ENCODE data around the gene FARP2. TPM values are rescaled to one million over a fixed set of nuclear protein-coding genes. Genes with fewer than 3 reads are reported as not detected.

FARP2 gene
- total RNA-seq, 1 experiment from 2014 or later, result 49.3 TPM

GRCh38 chr2:241350530-241350877, 5.6 kb upstream of the FARP2 start:
- Histone ChIP-seq H3K36me3 (ENCODE audit: control insufficient read depth in 1 of 2, insufficient read depth in 2 of 2, low read length in 2 of 2) (peaks cover 48 to 77% of the 10 kb centered on the region in 2 experiments), H3K9ac (ENCODE audit: low read length) (no peak overlapping the region), H3K9me2 (ENCODE audit: insufficient read depth) (no peaks in the 10 kb centered on the region), H3K4me1 (ENCODE audit: control insufficient read depth in 1 of 2, insufficient read depth in 2 of 2, low read length in 2 of 2) (peaks cover 13 to 14% of the 10 kb centered on the region in 2 experiments), H3K4me2 (ENCODE audit: low read length) (no peak overlapping the region), H3K79me2 (ENCODE audit: insufficient read depth, low read length) (peaks cover 8% of the 10 kb centered on the region; the same call in 1 of the 2 replicates), H4K20me1 (ENCODE audit: insufficient read depth) (0 out of 2 replicates have a peak, but pooled peaks cover 3% of the 10 kb centered on the region), H3K27ac (ENCODE audit: low read depth, low read length) (no peak overlapping the region), H3K9me3 (ENCODE audit: control insufficient read depth in 1 of 2, insufficient read depth in 1 of 2, low read depth in 1 of 2, low read length in 2 of 2) (no peaks in the 10 kb centered on the region), H3K4me3 (replicated peaks in 1 of 2; ENCODE audit: low read depth in 1 of 2, low read length in 2 of 2) (no peak overlapping the region), H3K27me3 (ENCODE audit: insufficient read depth, low read length) (no peaks in the 10 kb centered on the region), H2AFZ (ENCODE audit: low read depth, low read length, poor library complexity, severe bottlenecking) (no peak overlapping the region)
- ATAC-seq, result no peak
- CTCF ChIA-PET, result no interaction called here
- intact Hi-C loops (cut with micrococcal nuclease), result no loop called here
- no TSS peak for BruUV-seq (replicated peaks)
- POLR2A ChIA-PET, result no interaction called here
- RAD21 ChIA-PET (ENCODE audit: low non-redundant PET in 1 of 2, low total read pairs in 2 of 2, uncharacterized antibody in 2 of 2, unreplicated experiment in 2 of 2), result no interaction called here
- no peak for DNase-seq (ENCODE audit: low read depth, low spot score)
- TF ChIP-seq CTCF (IDR thresholded peaks at IDR 0.05 in 2 of 3, conservative IDR thresholded peaks at IDR 0.05 in 1 of 3; ENCODE audit: borderline replicate concordance in 1 of 3, insufficient read depth in 1 of 3, low read depth in 2 of 3, low read length in 2 of 3) (no peak), FOSL1 (IDR thresholded peaks at IDR 0.05; ENCODE audit: low read depth) (no peak), ELF1 (IDR thresholded peaks at IDR 0.05; ENCODE audit: borderline replicate concordance, low read depth) (no peak), SRF (IDR thresholded peaks at IDR 0.05; ENCODE audit: low read depth) (no peak), SIN3A (IDR thresholded peaks at IDR 0.05; ENCODE audit: low read depth) (no peak), CEBPB (IDR thresholded peaks at IDR 0.05; ENCODE audit: low read depth) (no peak)

- peaks cover 3% of the 10 kb centered on the region; the same call in 1 of the 2 replicates for H3K79me2 ChIP-seq (ENCODE audit: insufficient read depth, low read length)
- H3K4me1 ChIP-seq (ENCODE audit: control insufficient read depth in 1 of 2, insufficient read depth in 2 of 2, low read length in 2 of 2), result peaks cover 13 to 14% of the 10 kb centered on the region in 2 experiments
- no TSS peak for BruUV-seq (replicated peaks)
- H2AFZ ChIP-seq (ENCODE audit: low read depth, low read length, poor library complexity, severe bottlenecking), result no peak overlapping the region
- no peaks in the 10 kb centered on the region for H3K9me3 ChIP-seq (ENCODE audit: control insufficient read depth in 1 of 2, insufficient read depth in 1 of 2, low read depth in 1 of 2, low read length in 2 of 2)
- H3K36me3 ChIP-seq (ENCODE audit: control insufficient read depth in 1 of 2, insufficient read depth in 2 of 2, low read length in 2 of 2), result peaks cover 43 to 71% of the 10 kb centered on the region in 2 experiments; a peak in 3 of 4 replicates
- intact Hi-C loops (cut with micrococcal nuclease), result no loop called here
- DNase-seq (ENCODE audit: low read depth, low spot score), result no peak
- no peak overlapping the region for H3K9ac ChIP-seq (ENCODE audit: low read length)
- RAD21 ChIA-PET (ENCODE audit: low non-redundant PET in 1 of 2, low total read pairs in 2 of 2, uncharacterized antibody in 2 of 2, unreplicated experiment in 2 of 2), result no interaction called here
- H4K20me1 ChIP-seq (ENCODE audit: insufficient read depth), result 0 out of 2 replicates have a peak, but pooled peaks cover 3% of the 10 kb centered on the region
- H3K27ac ChIP-seq (ENCODE audit: low read depth, low read length), result no peak overlapping the region
- TF ChIP-seq RAD21 (IDR thresholded peaks at IDR 0.05; ENCODE audit: low read depth) (no peak), POLR2AphosphoS5 (IDR thresholded peaks at IDR 0.05; ENCODE audit: low read depth, low read length) (no peak), ZFX (IDR thresholded peaks at IDR 0.05) (no peak), JUND (IDR thresholded peaks at IDR 0.05) (no peak), SIN3A (IDR thresholded peaks at IDR 0.05; ENCODE audit: low read depth) (no peak), ATF3 (IDR thresholded peaks at IDR 0.05) (no peak), ELF1 (IDR thresholded peaks at IDR 0.05; ENCODE audit: borderline replicate concordance, low read depth) (no peak), EZH2 (IDR thresholded peaks at IDR 0.05) (no peak), POLR2A (IDR thresholded peaks at IDR 0.05; ENCODE audit: borderline replicate concordance, extremely low read depth, insufficient read depth, insufficient read length) (no peak), SP1 (IDR thresholded peaks at IDR 0.05; ENCODE audit: low read depth) (no peak), ZNF274 (IDR thresholded peaks at IDR 0.05; ENCODE audit: low read depth, low read length) (no peak)
- no peaks in the 10 kb centered on the region for H3K27me3 ChIP-seq (ENCODE audit: insufficient read depth, low read length)
- no peak overlapping the region for H3K4me3 ChIP-seq (replicated peaks in 1 of 2; ENCODE audit: low read depth in 1 of 2, low read length in 2 of 2)
- no peaks in the 10 kb centered on the region for H3K9me2 ChIP-seq (ENCODE audit: insufficient read depth)
- POLR2A ChIA-PET, result no interaction called here
- ATAC-seq, result no peak
- H3K4me2 ChIP-seq (ENCODE audit: low read length), result no peak overlapping the region
- CTCF ChIA-PET, result no interaction called here
Observed at GRCh38 chr2:241350878-241351639, 5.0 kb upstream of the FARP2 start.

Data from HCT116 (cell line).